GM21825 (cell line): ENCODE data around the gene PATE1.
"Not testable (repeated sequence)": the region's sequence is repeated elsewhere in the genome, so short reads cannot be mapped to it uniquely, and the experiment has no call there.

ENCODE experiments used
- ATAC-seq: cut with Tn5 transposase; IDR thresholded peaks from one replicate; pipeline ENCODE4 v1.9.1; 2021; ENCODE audit warnings: mild to moderate bottlenecking, moderate library complexity; ENCODE audit not compliant: unreplicated experiment

PATE1 gene

GRCh38 chr11:125745979-125746378 lies at the start of gene PATE1:
Gene PATE1, plus strand, starts transcription at chr11:125746279. Its CDS starts 26 bp downstream, at chr11:125746305.
- ATAC-seq: no peak

GRCh38 chr11:125701018-125701610 lies 45.0 kb upstream of the PATE1 start:
- ATAC-seq: no peak

GRCh38 chr11:125701858-125702621 lies 44.0 kb upstream of the PATE1 start:
- ATAC-seq: no peak

- ATAC-seq: not testable (repeated sequence)
These were observed 41.4 kb upstream of the PATE1 start for GRCh38 chr11:125704686-125705085.

- ATAC-seq: no peak
These were observed 25.3 kb upstream of the PATE1 start for GRCh38 chr11:125720781-125721180.

GRCh38 chr11:125724125-125724524 lies 22.0 kb upstream of the PATE1 start:
- no peak for ATAC-seq

GRCh38 chr11:125728969-125729368 lies 17.1 kb upstream of the PATE1 start:
- no peak for ATAC-seq

- no peak for ATAC-seq
These were observed 5.5 kb upstream of the PATE1 start for GRCh38 chr11:125740617-125741016.

GRCh38 chr11:125743681-125744080 lies 2.4 kb upstream of the PATE1 start:
- no peak for ATAC-seq

GRCh38 chr11:125750629-125751028 lies 4.5 kb downstream of the PATE1 start:
- no peak for ATAC-seq

GRCh38 chr11:125756050-125756449 lies 10.0 kb downstream of the PATE1 start:
- ATAC-seq: no peak

GRCh38 chr11:125762445-125762844 lies 16.4 kb downstream of the PATE1 start:
- ATAC-seq: no peak

GRCh38 chr11:125763483-125763882 lies 17.4 kb downstream of the PATE1 start:
- ATAC-seq: no peak

- ATAC-seq: no peak
These were observed 20.2 kb downstream of the PATE1 start for GRCh38 chr11:125766251-125766650.

- ATAC-seq: no peak
These were observed 22.4 kb downstream of the PATE1 start for GRCh38 chr11:125768336-125769046.

GRCh38 chr11:125770583-125770982 lies 24.5 kb downstream of the PATE1 start:
- ATAC-seq: no peak

GRCh38 chr11:125772834-125773505 lies 26.9 kb downstream of the PATE1 start:
- no peak for ATAC-seq

- no peak for ATAC-seq
These were observed 27.4 kb downstream of the PATE1 start for GRCh38 chr11:125773516-125773915.

GRCh38 chr11:125777309-125777708 lies 31.2 kb downstream of the PATE1 start:
- ATAC-seq: no peak

- no peak for ATAC-seq
These were observed 32.6 kb downstream of the PATE1 start, which contains the start of gene PATE2 for GRCh38 chr11:125778728-125779127. Gene PATE2, minus strand, starts transcription at chr11:125778828. Its CDS starts 55 bp downstream, at chr11:125778773.

GRCh38 chr11:125784678-125785077 lies 38.6 kb downstream of the PATE1 start:
- ATAC-seq: no peak
